GM18909 (cell line): ENCODE measurements around the gene TYW3.

Source experiments
- ATAC-seq: cut with Tn5 transposase; IDR thresholded peaks from one replicate; pipeline ENCODE4 v1.9.1; 2021; ENCODE audit warnings: mild to moderate bottlenecking; ENCODE audit not compliant: unreplicated experiment, poor library complexity

Gene TYW3

DNA sequence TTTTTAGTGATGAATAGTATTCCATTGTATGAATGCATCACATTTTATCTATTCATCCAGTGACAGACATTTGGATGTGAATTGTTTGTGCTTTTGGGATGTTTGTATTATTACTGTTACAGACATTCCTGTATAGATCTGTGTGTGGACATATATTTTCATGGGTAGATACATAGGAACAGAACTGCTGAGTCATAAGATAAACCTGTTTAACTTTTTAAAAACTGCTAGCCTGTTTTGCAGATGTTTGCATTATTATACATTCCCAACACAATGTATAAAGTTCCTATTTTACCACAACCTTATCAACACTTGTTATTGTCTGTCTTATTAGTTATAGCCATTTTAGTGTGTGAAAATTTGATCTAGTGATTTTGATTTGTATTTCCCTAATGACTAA lies 46.8 kb downstream of the TYW3 start:
- no peak for ATAC-seq

DNA sequence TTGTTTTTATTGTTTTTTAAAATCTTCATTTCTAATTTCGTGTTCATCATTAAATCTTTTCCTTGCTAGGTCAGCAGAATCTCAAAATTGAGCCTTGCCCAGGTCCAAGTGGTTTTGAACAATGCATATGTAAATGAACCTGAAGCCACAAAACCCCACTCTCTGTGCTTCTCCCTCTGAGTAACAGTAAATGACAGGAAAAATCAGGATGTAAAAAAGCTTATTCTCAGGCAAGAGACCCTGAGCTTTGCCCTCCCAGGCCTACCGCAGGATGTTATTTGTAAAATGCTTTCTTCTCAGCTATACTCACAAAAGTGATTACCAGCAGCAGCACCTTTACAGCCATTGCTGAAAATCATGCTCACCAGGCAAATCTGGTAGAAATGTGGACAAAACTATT lies 47.6 kb downstream of the TYW3 start:
- no peak for ATAC-seq

DNA sequence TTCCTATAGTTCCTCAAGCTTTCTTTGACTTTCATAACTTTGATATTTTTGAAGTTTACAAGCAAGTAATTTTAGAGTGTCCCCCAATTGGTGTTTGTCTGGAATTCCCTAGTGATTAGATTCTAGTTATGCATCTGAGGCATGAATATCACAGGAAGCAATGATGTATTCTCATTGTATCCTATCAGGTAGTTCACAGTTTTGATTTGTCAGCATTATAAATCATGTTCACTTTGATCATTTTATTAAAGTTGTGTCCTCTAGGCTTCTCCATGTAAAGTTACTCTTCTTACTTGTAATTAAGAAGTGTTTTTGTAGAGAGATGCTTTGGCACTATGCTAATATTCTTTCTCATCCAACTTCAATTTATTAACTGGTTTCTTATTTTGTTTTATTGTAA lies 53.0 kb downstream of the TYW3 start:
- ATAC-seq = no peak

DNA sequence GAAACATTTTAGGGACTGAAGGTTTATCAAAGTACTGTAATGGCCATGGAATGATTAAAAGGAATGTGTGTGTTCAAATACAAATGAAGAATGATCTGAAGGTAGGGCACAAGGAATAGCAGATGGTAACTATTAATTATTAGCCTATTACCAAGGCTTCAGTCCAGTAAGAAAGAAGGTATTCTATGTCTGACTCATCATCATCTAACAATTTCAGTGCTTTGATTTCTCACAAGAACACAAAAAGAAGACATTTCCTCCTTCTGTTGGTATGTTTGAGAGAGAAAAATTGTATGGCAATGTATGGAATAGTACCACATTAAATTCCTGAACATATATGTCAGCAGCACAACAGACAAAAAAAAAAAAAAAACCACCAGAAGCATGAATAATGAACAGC lies 57.5 kb downstream of the TYW3 start:
- ATAC-seq = no peak

DNA sequence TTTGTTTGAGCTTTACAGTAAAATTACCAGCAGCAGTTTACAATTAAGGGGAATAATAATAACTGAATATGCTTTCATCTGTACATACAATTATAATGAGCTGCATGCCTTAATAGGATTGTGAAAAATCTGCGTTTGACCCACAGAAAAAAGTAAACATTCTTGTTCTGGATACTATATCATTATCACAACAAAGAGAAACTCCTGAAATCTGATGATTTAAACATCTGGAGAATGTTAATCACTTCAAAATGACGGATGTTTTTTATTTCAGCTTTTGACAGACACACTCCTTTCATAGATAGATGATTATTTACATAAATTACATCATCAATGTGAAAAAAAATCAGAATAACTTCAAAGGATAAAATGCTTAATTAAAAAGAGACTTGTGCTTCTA lies 58.5 kb downstream of the TYW3 start:
- ATAC-seq = no peak

DNA sequence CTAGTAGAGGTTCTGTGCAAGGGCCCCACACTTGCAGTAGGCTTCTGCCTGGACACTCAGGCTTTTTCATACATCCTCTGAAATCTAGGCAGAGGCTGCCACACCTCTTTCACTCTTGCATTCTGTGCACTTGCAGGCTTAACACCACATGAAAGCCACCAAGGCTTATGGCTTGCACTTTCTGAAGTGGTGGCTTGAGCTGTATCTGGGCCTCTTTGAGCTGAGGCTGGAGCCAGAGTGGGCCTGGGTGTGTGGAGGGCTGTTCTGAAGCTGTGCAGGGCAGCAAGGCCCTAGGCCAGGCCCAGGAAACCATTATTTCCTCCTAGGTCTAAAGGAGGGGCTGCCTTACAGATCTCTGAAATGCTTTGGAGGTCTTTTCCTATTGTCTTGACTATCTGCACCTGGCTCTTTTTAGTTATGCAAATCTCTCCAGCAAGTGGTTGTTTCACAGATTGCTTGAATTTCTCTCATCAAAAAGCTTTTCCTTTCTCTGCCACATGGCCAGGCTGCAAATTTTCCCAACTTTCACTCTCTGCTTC lies 66.2 kb downstream of the TYW3 start:
- no peak for ATAC-seq

DNA sequence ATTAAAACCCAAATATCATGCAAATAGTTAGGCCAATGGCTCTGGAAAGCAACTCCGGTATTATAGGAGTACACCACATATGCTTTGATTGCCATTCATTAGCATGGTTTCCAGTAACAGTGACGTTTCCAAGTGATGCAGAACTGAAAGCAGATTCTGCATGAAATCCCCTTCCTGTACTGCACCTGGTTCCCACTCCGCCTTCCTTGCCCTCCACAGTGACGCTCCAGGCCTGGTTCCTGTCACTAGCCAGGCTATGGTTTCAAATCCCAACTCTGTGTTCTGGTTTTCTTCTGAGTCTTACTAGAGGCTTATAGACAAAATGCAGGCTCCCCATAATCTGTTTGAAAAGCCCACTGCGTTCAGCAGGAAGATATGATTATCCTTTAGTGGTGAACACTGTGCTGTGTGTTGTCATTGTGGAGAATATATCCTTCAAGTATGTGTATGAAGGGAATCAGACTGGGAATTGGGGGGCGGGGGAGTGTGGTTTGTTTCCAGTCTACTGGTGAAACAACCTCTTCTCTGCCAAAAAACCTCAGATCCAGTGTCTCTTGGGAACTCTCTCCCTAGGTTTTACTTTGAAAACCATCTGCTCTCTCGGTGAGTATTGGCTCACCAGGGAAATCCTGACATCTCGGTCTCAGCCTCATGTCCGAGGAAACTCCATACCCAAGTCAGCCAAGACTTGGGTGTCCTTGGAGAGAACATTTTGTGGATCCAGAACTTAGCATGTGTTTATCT lies 78.7 kb downstream of the TYW3 start:
- ATAC-seq = peak; percentile 73

DNA sequence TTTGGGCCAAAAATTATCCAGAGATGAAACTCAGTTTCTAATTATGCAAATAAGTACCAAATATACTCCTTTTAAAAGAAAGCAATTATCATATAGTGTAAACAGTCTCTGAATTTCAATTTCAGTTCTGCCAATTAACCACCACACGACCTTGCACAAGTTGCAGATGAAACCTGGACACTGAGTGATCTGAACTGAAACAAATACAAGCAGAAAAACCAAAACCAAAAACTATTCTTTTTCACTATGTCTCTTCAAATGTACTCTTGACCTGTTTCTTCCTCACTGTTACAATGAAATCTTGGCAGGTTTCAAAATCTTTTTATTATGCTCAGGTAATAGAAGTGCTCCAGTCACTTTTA lies 79.2 kb downstream of the TYW3 start:
- ATAC-seq = peak; percentile 88
